GM21619 (cell line): ENCODE results near the gene ARHGDIG.

ENCODE experiments used
- ATAC-seq: cut with Tn5 transposase; IDR thresholded peaks from one replicate; pipeline ENCODE4 v1.9.1; 2021; ENCODE audit not compliant: unreplicated experiment

ARHGDIG gene

DNA sequence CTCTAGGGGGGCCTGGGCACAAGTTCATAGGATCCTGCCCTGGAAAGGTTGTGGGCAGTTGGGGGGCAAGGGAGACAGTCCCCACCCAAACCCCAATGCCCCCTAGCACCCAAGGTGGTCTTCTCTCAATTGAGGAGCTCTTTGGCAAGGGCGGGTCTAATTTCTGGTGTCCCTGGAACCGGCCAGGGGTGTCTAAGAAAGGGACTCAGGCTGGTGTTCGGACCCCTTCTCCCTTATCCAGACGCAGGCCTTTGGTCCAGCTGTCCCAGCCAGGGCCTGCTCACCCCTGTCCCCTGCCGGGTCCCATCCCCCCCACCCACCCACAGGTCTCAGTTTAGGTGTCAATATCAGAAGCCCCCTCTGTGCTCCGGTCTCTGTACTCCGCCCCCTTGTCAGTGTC lies 860 bp upstream of the ARHGDIG start:
- ATAC-seq = no peak

GRCh38 chr16:280005-280460 lies 358 bp upstream of the ARHGDIG start:
- no peak for ATAC-seq

GRCh38 chr16:280991-281659 lies 734 bp downstream of the ARHGDIG start:
- ATAC-seq = no peak

GRCh38 chr16:281660-282255 lies 1.4 kb downstream of the ARHGDIG start:
- ATAC-seq = no peak

- no peak for ATAC-seq
Measured at GRCh38 chr16:282491-282890, 2.1 kb downstream of the ARHGDIG start.

DNA sequence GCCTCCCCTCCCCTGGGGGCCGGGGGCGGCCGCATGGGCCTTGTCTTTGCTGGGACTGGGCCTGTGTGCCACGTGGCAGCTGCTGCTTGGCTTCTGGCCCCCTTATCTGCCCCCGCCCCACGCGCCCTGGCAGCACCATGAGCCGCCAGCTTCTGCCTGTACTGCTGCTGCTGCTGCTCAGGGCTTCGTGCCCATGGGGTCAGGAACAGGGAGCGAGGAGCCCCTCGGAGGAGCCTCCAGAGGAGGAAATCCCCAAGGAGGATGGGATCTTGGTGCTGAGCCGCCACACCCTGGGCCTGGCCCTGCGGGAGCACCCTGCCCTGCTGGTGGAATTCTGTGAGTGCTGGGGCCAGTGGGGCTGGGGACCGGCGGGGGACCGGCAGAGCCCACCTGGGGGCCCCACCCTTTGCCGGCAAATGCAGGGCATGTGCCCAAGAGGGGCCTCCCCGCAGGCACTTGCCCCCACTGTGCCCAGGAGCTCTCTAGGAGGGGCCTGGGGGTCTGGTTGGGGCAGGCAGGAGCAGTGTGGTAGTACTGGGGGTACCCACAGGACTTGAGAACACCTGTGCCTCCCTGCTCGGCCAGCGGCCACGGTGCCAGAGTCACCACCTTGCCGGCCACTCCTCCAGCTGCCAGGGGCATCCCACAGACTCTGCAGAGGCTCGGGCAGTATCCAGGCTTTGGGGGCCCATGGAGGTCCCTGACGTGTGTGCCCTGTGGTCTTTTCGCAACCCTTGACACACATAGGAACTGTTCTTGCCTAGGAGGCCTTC lies 2.8 kb downstream of the ARHGDIG start, which contains the start of gene PDIA2:
PDIA2 (plus strand) TSS at position 132 of the 773 bp plus-strand sequence; CDS start at position 138, 6 bp downstream.
- ATAC-seq = no peak

GRCh38 chr16:284204-285120 lies 4.1 kb downstream of the ARHGDIG start:
- no peak for ATAC-seq

DNA sequence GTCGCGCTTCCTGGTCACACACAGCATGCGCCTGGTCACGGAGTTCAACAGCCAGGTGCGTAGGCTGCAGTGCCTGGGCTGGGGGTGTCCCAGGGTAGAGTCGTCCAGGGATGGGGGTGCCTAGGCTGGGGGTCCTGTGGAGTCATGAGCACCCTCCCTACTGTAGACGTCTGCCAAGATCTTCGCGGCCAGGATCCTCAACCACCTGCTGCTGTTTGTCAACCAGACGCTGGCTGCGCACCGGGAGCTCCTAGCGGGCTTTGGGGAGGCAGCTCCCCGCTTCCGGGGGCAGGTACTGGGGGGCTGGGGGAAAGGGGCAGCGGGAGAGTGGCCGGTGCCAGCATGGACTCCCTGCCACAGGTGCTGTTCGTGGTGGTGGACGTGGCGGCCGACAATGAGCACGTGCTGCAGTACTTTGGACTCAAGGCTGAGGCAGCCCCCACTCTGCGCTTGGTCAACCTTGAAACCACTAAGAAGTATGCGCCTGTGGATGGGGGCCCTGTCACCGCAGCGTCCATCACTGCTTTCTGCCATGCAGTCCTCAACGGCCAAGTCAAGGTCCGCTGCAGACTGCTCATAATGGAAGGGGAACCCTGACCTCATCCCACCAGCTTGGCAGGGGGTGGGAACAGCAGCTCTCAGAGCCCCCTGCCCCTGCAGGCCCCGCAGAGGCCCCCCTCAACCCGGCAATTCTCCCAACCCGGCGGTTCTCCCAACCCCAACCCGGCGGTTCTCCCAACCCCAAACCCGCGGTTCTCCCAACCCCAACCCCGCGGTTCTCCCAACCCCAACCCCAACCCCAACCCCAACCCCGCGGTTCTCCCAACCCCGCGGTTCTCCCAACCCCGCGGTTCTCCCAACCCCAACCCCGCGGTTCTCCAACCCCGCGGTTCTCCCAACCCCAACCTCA lies 5.0 kb downstream of the ARHGDIG start:
- ATAC-seq = no peak

- ATAC-seq = no peak
Measured at GRCh38 chr16:286491-287297, 6.3 kb downstream of the ARHGDIG start.

DNA sequence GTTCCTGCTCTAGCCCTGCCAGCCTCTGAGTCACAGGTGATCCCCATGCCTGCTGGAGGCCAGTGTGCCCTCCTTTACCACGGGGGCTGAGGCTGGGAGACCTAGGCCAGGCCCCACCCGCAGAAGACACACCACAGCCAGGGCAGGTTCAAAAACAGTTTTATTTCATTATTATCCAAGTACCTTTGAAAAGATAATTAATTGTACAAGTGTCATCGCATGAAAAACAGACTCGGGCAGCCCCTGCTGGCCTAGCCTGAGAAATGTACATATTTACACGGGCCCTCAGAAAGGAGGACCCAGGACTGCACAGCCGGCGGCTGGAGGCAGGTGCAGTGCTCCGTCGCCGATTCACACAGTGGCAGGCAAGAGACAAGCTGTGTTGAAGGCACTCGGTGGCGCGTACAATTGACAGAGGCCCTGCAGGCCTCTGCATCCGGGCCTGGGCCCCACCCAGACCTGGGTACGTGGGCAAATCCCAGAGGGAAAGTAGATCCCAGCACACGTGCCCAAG lies 7.0 kb downstream of the ARHGDIG start:
- ATAC-seq = no peak

GRCh38 chr16:287981-288920 lies 7.9 kb downstream of the ARHGDIG start:
- no peak for ATAC-seq

GRCh38 chr16:289395-289997 lies 9.1 kb downstream of the ARHGDIG start:
- ATAC-seq = no peak

DNA sequence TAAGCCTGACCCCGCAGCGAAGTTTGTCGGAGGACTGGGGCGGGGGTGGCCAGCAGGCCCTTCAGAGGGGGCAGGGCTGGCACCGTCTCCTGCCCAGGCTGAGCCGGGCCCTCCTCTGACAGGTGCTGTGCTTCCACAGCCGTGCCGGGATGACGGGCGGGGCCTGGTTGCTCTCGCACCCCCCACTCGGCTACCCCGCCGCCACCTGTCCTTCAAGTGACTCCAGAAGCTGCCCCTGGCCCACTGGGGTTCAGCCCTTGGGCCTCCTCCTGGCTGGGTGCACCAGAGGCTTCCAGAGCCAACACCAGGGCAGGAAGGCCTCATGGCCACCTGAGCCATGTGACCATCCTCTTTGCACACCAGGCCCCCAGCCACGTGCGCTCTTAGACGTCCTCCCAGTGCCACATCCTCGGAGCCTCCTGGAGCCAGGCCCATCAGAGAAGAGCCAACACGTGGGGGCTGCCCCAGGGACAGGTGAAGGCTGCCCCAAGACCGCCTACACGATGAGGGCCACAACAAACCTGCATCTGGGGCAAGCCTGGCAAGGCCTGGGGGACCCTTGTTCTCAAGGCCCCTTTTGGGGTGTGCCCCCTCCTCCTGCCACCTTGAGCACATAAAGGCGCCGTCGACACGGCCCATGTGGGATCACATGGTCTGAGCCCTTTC lies 9.8 kb downstream of the ARHGDIG start:
- ATAC-seq = no peak

GRCh38 chr16:290681-291405 lies 10.5 kb downstream of the ARHGDIG start:
- ATAC-seq = no peak

DNA sequence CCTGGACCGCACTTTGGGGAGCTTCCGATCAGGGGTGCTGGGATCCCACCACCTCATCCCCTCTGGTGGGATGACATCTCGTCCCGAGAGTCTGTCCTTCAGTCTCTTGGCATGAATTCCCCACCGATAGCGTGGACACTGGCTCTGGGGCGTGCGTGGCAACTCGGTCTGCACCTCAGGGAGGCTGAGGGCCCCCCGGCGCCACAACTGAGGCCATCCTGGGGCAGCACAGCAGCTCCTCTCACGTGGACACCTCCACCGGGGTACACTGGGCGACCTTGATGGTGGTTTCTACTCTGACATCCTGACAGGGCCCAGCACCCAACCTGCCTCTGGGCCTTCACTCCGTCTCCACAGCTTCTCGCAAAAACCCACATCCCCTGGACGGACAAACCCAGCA lies 11.1 kb downstream of the ARHGDIG start:
- no peak for ATAC-seq
